IPS DF 4.7 (cell line): ENCODE measurements around the gene BCAS3.
"Not testable (repeated sequence)": the region's sequence is repeated elsewhere in the genome, so short reads cannot be mapped to it uniquely, and the experiment has no call there.

Experiments
- DNase-seq: peaks from one replicate; pipeline ENCODE4 v3.0.0-alpha.2; 2013; ENCODE audit warnings: low spot score; ENCODE audit errors: extremely low read depth

The BCAS3 gene

DNA sequence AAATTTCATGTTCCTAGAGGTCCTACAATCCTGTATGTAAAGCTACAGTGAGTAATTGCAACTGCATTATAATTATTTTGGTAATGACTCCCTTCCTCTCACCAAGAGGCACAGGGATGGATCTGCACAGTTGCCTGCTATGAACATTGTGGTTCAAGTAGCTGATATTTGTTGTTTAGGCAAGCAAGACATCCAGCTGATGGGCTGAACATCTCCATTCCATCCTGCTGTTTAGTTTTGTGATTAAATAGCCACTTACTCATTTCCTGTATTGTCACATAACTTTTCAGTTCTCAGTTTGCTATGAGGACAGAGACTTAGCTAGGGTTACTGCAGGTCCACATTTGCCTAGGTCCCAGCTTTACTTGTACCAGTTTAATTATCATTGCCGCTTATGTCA, 540.8 kb downstream of the BCAS3 start:
- no peak for DNase-seq

DNA sequence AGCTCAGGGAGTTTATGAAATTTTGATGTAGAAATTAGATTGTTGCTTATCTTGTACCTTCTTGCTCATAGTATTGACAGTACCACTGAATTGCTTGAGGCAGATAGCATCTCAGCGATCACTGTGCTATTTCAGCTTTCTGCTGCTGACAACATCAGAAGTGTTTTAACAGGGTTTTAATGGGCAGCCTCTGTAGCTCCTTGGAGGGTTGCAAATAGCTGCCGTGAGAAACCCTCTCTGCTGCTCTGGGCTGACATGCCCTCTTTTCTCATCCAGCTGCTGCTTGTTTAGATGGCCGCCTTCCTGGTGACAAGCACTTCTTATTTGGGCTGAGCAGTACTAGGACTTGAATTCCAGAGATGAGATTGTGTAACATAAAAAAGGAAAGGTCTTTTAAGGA, 541.8 kb downstream of the BCAS3 start:
- DNase-seq = no peak

DNA sequence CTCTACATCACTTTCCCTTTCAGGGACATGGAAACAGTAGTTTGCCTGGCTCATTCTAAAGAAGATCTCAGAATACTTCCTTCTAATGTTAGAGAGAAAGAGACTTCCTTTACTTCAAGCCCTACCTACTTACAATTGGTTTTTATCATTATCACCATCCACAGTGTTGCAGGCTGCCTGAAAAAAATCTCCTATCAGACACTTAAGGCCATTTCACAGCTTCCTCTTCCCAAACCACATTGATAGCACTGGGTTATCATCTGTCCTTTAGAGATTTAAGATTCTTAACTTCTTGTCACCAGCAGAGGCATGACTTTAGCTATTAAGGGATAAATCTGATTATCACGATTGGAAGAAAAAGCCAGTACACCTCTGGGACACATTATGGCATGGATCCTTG, 543.5 kb downstream of the BCAS3 start:
- no peak for DNase-seq

DNA sequence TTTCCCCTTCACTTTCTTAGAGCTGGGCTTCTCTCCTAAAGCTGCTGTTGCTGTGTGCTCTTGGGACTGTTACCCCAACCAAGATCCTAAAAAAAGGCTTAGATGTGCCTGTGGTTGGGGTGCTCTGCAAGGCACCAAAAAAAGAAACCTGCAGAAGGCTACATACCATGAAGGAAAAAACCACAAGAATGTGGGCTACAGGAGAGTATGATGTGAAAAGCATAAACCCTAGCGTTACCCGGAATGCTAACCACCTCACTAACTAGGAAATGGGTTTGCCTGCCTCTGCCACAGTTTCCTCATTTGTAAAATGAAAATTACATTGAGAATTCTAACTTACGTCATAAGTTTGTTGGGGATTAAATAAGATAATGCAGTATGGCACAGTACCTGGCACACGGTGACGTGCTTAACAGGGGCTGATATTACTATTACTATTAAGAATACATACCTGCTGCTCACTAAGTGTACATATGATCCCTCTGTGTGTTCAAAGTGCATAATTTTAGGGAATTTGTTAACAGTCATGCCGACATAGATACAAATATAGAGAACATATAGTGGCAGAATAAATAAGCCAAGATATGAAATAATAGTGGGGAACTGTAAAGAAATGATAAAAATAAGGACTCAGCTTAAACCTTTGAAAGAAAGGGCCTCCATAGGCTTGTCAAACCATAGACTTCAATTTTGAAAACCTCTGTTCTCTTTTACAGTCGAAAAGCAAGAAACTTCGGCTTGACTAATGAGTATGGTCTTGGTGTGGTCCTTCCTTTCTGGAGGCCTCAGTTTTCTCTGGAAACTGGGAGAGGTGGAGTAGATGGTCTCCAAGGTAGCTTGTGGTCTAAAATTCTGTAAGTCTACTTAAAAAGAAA, 544.2 kb downstream of the BCAS3 start:
- no peak for DNase-seq

DNA sequence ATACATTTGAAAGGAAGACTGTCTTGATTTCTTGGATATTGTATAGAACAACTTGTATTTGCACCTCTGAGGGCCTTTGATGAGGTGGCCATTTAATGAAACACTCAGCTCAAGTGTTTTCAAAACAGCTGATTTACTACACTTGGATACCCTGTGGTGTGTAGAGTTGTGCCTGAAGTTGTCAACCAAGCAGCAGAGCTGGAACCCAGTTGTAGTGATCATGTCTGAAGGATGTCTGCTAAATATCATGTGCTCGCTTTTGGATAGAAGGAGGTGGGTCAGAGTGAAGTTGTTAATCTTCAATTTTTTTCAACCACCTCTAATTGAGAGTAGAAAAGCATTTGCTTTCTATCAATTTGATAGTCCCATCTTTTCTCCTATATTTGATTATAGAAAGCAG, 546.1 kb downstream of the BCAS3 start:
- DNase-seq = no peak

DNA sequence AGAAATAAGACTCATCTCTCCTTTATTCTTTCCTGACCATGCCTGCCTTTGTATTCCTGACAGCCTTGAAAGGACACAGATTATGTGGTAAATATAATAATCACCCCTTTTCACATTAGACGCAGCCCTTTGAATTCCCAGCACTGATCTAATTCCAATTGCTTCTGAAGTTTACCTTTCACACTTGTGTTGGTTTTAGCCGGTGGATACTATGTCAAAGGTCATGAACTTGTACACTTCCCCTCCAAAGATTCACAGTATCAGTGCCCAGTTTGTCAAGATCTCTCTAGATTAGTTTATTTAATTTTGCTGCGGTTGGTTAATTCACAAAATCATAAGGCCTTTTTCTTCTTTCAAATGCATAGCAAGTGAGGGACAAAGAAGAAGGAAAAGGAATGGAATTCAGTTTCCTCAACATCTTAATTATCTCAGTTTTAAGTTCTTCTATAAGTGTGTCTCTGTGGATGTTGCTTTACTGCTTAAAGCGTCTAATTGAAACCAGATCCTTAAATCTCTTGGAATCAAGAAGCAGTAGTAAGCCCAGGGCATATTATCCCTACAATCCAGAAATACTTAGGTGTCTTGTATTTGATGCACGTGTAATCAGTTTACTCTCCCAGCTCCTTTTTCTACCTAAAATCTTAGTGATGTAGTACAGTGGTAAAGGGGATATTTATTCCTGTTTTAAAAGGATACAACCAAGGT, 547.7 kb downstream of the BCAS3 start:
- no peak for DNase-seq

DNA sequence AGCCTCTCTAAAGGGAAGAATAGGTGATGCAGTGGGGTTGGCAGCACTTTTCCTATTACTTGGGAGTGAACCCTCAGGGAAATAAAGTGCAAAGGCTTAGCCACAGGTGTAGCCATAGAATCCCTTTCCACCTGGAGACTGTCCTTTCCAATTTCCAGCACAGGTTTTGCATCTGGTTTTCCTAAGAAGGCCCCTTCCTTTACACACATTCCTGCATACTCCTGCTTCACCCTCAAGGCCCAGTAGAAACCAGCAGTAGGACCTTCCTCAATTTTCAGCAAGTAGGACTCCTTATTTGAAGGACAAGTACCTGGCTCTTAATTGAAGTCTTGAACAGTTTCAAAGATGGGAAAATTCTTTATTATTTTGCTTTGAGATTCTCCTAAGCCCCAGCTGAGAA, 550.2 kb downstream of the BCAS3 start:
- no peak for DNase-seq

DNA sequence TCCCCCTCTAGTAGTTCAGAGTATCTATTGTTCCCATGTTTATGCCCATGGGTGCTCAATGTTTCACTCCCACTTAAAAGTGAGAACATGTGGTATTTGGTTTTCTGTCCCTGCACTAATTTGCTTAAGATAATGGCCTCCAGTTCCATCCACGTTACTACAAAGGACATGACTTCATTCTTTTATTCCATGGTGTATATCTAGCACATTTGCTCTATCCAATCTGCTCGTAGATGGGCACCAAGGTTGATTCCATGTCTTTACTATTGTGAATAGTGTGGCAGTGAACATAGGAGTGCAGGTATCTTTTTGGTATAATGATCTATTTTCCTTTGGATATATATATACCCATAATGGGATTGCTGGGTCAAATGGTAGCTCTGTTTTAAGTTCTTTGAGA, 552.8 kb downstream of the BCAS3 start:
- no peak for DNase-seq

DNA sequence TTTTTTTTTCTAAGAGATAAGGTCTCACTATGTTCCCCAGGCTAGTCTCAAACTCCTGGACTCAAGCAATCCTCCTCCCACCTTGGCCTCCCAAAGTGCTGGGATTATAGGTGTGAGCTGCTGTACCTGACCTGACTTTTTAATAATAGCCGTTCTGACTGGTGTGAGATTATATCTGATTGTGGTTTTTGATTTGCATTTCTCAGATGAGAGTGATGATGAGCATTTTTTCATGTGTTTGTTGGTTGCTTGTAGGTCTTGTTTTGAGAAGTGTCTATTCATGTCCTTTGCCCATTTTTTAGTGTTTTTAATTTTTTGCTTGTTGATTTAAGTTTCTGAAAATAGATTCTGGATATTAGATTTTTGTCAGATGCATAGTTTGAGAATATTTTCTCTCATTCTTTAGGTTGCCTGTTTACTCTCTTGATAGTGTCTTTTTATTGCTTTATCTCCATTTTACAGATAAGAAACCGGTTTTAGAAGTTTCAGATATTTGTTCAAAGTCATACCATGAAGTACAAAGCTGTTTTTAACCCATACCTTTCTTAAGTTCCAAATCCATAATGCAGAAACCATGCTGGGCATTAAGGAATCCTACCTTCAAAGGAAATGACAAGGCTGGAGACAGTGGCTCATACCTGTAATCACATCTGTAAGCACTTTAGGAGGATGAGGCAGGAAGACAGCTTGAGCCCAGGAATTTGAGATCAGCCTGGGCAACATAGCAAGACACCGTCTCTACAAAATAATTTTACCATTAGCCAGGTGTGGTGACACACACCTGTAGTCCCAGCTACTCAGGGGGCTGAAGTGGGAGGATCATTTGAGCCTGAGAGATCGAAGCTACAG, 553.5 kb downstream of the BCAS3 start:
- no peak for DNase-seq

DNA sequence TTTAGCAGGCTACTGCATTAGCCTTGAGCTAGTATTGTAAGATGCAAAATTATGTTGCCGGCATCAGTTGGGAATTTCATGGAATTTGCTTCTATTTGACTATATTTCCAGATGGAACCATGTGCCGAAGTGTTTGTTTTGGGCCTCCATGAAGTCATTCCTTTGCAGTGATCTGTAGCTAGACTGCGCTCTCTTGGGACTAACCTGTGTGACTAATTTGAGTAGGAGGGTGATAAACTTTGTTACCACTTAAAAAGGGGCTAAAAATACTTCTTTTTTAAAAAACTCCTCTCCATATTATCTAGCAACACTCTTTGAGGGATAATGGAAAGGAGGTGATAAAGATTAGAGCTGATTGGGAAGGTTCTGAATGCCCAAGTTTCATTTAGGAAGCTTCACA, 555.2 kb downstream of the BCAS3 start:
- DNase-seq = no peak

DNA sequence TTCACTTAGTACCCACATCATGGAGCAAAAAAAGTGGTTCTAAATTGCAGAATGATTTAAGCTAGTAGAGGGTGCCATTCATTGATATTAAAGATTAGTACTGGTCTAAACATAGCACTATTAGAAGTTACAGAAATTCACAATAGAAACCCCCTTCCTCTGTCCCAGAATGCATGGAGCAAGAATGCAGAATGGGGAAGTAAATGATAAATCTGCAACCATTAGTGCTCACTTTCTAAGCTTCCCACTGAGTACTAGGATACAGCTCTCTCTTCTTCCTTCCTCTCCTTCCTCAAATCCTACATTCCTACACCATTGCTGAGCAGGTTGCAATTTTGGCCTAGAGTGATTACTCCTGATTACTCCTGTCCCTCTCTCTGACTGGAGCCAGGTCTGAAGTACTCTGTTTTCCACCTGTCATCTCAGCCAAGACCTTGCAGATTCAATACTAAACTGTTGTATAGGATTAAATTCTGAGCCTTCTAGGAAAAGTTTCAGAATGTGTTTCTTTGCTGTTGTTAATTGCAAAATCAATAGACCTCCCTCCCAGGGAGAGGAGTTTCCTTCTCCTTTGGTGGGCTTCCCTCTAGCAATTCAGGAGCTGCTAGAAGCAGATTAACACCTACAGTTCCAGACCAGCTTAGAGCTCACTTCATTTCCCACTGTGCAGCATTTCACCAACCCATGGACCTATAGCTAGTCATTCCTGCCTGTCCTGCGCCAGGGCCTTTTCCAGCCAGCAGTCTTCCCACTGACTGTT, 556.5 kb downstream of the BCAS3 start:
- DNase-seq = no peak

DNA sequence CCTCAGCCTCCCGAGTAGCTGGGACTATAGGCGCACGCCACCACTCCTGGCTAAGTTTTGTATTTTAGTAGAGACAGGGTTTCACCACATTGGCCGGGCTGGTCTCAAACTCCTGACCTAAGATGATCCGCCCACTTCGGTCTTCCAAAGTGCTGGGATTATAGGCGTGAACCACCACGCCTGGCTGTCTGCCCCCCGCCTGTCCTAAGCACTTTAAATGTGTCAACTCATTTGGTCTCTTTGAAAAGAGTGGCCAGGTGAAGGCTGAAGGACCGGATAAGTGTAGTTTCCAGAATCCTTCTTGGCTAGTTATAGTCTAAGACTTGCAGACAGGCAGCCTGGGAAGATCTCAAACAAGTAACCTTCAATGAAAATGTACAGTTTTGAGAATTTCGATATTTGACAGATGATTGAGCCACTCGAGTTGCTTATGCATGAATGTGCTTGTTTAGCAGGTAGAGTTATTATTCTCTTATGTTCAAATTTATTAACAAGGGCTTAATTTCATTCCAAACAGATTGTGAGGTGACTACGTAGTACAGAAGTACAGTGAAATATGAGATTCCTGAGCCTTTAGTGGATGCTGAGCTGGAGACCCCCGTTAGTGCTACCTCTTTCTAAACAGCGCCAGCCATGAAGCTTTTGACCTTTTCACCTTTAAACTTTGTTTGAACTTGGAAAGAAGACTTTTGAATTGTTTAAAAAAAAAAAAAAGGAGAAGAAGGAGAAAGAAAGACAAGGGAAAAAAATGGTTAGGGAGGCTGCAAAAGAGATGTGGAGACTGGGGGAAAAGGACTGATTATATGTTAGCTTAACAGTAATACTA, 557.6 kb downstream of the BCAS3 start:
- no peak for DNase-seq

DNA sequence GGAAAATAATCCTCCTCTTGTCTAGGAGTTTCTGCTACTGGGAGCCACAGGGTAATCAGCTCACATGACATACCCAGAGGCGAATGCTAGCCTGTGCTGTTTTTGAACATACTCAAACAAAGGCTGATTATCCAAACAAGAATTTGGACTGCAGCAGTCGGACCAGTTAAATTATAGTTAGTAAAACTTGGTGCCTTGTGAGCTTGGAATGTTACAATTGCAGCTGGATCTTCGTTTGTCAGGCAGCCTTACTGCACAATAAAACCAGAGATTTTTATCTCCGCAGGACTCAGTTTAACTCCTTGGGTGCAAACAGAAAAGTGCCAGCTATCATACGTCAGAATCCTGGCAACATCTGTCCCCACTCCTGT, 558.2 kb downstream of the BCAS3 start:
- DNase-seq = no peak

DNA sequence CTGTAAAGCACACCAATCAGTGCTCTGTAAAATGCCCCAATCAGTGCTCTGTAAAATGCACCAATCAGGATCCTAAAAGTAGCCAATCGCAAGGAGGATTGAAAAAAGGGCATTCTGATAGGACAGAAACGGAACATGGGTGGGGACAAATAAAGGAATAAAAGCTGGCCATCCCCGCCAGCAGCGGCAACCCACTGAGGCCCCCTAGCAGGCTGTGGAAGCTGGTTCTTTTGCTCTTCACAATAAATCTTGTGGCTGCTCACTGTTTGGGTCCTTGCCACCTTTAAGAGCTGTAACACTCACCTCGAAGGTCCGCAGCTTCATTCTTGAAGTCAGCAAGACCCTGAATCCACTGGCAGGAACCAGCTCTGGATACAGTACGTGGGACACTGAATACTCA, 559.6 kb downstream of the BCAS3 start:
- no peak for DNase-seq

DNA sequence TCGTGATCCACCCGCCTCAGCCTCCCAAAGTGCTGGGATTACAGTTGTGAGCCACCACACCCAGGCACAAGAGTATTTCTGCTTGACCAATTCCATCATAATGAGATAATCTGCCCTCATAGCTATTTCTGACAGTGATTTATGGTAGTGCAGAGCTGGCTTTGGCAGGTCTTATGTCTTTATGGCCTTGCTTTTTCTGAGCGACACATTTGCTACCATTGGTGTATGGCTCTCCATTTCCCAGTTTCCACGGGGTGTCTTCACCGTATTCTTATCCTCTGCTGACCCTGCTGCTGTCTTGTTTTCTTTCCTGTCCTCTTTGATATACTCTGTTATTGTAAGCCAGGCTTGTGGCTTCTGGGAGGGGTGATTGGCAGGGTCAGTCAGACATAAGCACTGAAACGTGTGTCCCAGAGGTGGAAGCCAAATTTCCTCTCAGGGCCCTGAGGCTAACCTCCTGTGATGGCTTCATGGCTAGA, 560.8 kb downstream of the BCAS3 start:
- no peak for DNase-seq

DNA sequence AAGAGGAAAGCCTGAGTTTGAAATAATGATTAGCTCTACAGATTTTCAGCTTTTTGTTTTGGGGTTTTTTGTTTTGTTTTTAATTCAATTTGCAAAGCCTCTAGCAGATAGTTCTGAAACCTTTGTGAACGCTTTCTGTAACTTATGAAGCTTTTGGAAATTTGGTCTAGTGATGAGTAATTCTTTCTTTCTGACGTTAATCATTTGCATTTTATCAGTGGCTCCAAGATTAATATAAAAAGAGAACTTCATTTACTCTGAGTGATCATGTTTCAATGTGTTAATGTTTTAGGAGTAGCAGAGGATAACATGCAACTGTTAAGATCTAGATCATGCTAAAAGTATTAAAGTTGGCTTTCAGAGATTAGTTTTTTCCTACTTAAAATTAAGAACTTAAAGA, 561.7 kb downstream of the BCAS3 start:
- no peak for DNase-seq

DNA sequence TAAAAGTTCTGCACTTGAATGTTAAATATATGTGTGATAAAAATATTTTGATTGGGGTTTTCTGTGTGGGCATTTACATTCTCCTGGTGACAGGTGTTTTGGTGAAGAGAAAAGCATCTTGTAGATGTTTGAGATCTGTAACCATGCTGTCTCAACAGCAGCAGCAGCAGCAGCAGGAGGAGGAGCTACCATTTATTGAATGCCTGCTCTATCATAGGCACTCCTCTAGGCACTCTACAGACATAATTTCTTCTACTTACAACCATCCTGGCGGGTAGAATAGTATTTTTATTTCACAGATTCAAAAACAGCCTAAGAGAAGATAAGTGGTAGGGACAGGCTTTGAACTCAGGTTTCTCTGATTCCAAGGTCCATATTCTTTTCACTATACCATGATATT, 562.3 kb downstream of the BCAS3 start:
- no peak for DNase-seq

DNA sequence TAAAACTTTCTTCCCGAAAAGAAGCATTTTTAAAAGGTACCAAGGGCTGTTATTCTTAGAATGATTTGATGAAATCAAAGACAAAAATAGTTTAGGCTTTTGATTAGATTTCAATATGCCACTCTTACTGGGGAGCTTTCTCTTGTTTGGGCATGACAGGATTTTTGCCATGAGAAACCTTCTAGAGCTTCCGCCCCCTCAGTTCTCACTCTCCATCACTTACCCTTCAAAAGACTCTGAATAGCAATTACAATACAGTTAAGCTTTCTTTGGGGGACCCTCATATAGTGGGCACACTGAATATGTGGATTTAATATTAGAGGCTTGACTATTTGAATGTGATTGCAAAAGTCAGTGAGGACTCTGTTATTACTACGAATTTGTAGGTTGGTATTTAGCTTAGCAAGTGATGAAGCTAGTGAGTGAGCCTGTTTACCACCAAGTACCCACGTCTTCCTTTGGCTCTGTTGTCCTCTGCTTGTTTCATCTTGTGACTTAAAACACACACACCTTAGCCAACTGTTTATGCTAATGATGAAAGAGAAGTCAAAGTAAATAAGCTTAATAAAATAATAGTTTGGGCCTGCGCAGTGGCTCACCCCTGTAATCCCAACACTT, 563.3 kb downstream of the BCAS3 start:
- no peak for DNase-seq

DNA sequence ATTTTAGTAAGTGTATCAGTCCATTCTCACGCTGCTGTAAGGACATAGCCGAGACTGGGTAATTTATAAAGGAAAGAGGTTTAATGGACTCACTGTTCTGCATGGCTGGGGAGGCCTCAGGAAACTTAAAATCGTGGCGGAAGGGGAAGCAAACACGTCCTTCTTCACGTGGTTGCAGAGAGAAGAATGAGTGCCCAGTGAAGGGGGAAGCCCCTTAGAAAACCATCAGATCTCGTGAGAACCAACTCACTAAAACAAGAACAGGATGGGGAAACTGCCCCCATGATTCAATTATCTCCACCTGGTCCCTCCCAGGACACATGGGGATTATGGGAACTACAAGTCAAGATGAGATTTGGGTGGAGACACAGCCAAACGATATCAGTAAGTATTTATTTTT, 567.3 kb downstream of the BCAS3 start:
- not testable (repeated sequence) for DNase-seq

DNA sequence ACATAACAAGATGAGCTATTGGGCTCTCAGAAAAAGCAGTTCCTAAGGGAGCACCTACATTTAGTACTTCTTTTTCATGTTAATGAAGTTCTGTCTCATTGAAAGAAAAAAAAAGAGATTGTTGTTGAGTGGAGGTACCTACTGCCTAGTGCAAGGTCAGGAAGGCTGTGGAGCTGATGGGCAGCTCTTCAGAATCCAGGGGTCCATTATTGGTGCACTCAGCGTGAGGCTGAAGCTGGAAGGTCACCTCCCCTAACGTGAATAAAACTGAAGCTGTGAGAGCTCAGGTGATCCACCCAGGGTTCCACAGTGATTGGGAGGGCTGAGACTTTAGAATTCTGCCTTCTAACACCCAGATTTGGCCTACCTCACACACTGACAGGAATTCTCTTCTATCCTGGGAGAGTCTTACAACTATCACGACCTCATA, 568.1 kb downstream of the BCAS3 start:
- DNase-seq = peak; percentile 75
